ENCODE data around the gene BRD3OS. TPM values are rescaled to one million over a fixed set of nuclear protein-coding genes. Genes with fewer than 3 reads are reported as not detected.

Gene BRD3OS
- total RNA-seq, 1 experiment from 2014 or later: 41.0 TPM

- H4K20me1 ChIP-seq (ENCODE audit: insufficient read depth, low read depth, low read length): peaks cover 88% of the 10 kb centered on the region
- no peak overlapping the region for H3K9ac ChIP-seq (ENCODE audit: low read length)
- H3K27me3 ChIP-seq (ENCODE audit: low read length): no peaks in the 10 kb centered on the region
- no peak overlapping the region for H3K4me2 ChIP-seq (ENCODE audit: low read depth, low read length, poor library complexity, severe bottlenecking)
- no peak overlapping the region for H3K27ac ChIP-seq (ENCODE audit: low read length)
- H3K4me3 ChIP-seq (ENCODE audit: low read length): no peak overlapping the region
- no peaks in the 10 kb centered on the region for H3K9me2 ChIP-seq (replicated peaks; ENCODE audit: insufficient read depth, low read length)
- H2AFZ ChIP-seq (ENCODE audit: low read length): no peak overlapping the region
- H3K9me3 ChIP-seq (ENCODE audit: low read length): no peaks in the 10 kb centered on the region
- no peak for DNase-seq
- H3K36me3 ChIP-seq (ENCODE audit: insufficient read depth, low read length): no peaks in the 10 kb centered on the region
- peaks cover 37% of the 10 kb centered on the region for H3K4me1 ChIP-seq (ENCODE audit: low read length)
- H3K79me2 ChIP-seq (ENCODE audit: low read length): peaks cover 51% of the 10 kb centered on the region
Measured at GRCh38 chr9:134062461-134063087, 37.3 kb downstream of the BRD3OS start.

DNA sequence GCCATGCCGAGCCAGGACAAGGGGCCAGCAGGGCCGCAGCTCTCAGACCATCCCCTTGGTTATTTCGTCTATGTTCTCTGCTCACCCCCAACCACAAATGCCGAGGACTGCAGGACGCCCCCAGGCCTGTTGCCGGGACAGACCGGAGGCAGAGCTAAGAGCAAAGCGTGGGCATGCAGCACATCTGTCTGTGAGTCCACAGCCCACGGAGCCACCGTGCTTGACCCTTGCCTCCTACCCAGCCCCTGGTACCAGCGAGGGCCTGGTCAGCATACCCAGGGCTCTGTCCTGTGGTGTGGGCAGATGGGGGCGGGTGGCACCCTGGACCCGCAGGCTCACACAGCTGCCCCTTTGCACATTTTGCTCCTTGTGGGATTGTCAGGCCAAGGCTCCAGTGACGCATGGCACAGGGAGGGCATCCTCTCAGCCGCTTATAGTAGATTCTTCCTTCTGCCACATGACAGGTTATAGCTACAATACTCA is 37.8 kb downstream of the BRD3OS start:
- no peaks in the 10 kb centered on the region for H3K27me3 ChIP-seq (ENCODE audit: low read length)
- no peak overlapping the region for H3K4me3 ChIP-seq (ENCODE audit: low read length)
- no peak overlapping the region for H3K9ac ChIP-seq (ENCODE audit: low read length)
- H3K4me1 ChIP-seq (ENCODE audit: low read length): peaks cover 37% of the 10 kb centered on the region
- H4K20me1 ChIP-seq (ENCODE audit: insufficient read depth, low read depth, low read length): peaks cover 83% of the 10 kb centered on the region
- no peaks in the 10 kb centered on the region for H3K9me2 ChIP-seq (replicated peaks; ENCODE audit: insufficient read depth, low read length)
- H3K27ac ChIP-seq (ENCODE audit: low read length): no peak overlapping the region
- no peaks in the 10 kb centered on the region for H3K36me3 ChIP-seq (ENCODE audit: insufficient read depth, low read length)
- H2AFZ ChIP-seq (ENCODE audit: low read length): no peak overlapping the region
- H3K79me2 ChIP-seq (ENCODE audit: low read length): peaks cover 45% of the 10 kb centered on the region
- H3K4me2 ChIP-seq (ENCODE audit: low read depth, low read length, poor library complexity, severe bottlenecking): no peak overlapping the region
- no peaks in the 10 kb centered on the region for H3K9me3 ChIP-seq (ENCODE audit: low read length)
- DNase-seq: no peak

DNA sequence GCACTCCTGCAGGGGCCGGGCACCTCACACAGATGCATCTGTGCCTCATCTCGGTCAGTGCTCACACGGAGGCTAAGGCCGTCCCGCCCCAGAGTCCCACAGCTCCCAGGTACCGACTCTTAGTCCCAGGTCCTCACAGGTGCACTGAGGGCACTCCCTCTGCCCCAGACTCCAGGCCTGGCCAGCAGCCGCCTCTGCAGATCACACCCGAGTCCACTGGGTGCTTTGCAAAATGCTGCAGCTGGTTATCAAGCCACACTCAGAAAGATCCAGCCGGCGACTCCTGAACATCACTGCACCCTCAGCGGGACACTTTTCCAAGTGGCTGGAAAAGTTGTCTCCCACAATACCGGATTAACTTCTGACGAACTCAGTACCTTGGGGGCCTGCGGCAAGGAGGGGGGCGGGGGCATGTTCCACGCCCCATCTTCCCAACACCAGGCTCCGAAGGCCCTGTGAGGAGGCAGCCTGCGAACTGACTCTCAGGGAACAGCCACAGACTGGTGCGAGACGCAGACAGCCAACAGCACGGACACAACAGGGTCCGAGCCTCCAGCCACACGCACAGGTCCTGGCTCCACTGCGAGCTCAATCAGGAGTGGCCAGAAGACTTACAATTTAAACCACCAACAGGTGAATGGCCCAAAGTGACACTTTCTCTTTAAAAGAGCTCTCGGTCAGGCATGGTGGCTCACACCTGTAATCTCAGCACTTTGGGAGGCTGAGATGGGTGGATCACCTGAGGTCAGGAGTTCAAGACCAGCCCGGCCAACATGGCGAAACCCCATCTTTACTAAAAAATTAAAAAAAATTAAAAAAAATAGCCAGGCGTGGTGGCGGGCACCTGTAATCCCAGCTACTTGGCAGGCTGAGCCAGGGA is 38.5 kb downstream of the BRD3OS start:
- peaks cover 38% of the 10 kb centered on the region for H3K79me2 ChIP-seq (ENCODE audit: low read length)
- no peak overlapping the region for H3K9ac ChIP-seq (ENCODE audit: low read length)
- H3K4me3 ChIP-seq (ENCODE audit: low read length): no peak overlapping the region
- H3K27me3 ChIP-seq (ENCODE audit: low read length): no peaks in the 10 kb centered on the region
- peaks cover 41% of the 10 kb centered on the region for H3K4me1 ChIP-seq (ENCODE audit: low read length)
- H3K9me2 ChIP-seq (replicated peaks; ENCODE audit: insufficient read depth, low read length): no peaks in the 10 kb centered on the region
- H3K4me2 ChIP-seq (ENCODE audit: low read depth, low read length, poor library complexity, severe bottlenecking): no peak overlapping the region
- no peak for DNase-seq
- no peak overlapping the region for H3K27ac ChIP-seq (ENCODE audit: low read length)
- H3K36me3 ChIP-seq (ENCODE audit: insufficient read depth, low read length): no peaks in the 10 kb centered on the region
- H3K9me3 ChIP-seq (ENCODE audit: low read length): no peaks in the 10 kb centered on the region
- H2AFZ ChIP-seq (ENCODE audit: low read length): no peak overlapping the region
- peaks cover 76% of the 10 kb centered on the region for H4K20me1 ChIP-seq (ENCODE audit: insufficient read depth, low read depth, low read length)

GRCh38 chr9:134064711-134065110 is 39.4 kb downstream of the BRD3OS start:
- no peaks in the 10 kb centered on the region for H3K9me2 ChIP-seq (replicated peaks; ENCODE audit: insufficient read depth, low read length)
- no peak overlapping the region for H3K27ac ChIP-seq (ENCODE audit: low read length)
- no peaks in the 10 kb centered on the region for H3K36me3 ChIP-seq (ENCODE audit: insufficient read depth, low read length)
- H3K4me3 ChIP-seq (ENCODE audit: low read length): no peak overlapping the region
- H3K9me3 ChIP-seq (ENCODE audit: low read length): no peaks in the 10 kb centered on the region
- peaks cover 67% of the 10 kb centered on the region for H4K20me1 ChIP-seq (ENCODE audit: insufficient read depth, low read depth, low read length)
- no peak for DNase-seq
- H3K4me1 ChIP-seq (ENCODE audit: low read length): peaks cover 44% of the 10 kb centered on the region
- H3K9ac ChIP-seq (ENCODE audit: low read length): no peak overlapping the region
- H3K27me3 ChIP-seq (ENCODE audit: low read length): no peaks in the 10 kb centered on the region
- no peak overlapping the region for H3K4me2 ChIP-seq (ENCODE audit: low read depth, low read length, poor library complexity, severe bottlenecking)
- peaks cover 29% of the 10 kb centered on the region for H3K79me2 ChIP-seq (ENCODE audit: low read length)
- H2AFZ ChIP-seq (ENCODE audit: low read length): no peak overlapping the region

GRCh38 chr9:134065612-134066419 is 40.5 kb downstream of the BRD3OS start:
- Histone ChIP-seq H3K27ac (ENCODE audit: low read length) (no peak overlapping the region), H3K4me3 (ENCODE audit: low read length) (peak overlapping the region; percentile 94), H4K20me1 (ENCODE audit: insufficient read depth, low read depth, low read length) (peaks cover 57% of the 10 kb centered on the region), H2AFZ (ENCODE audit: low read length) (no peak overlapping the region), H3K79me2 (ENCODE audit: low read length) (peaks cover 27% of the 10 kb centered on the region), H3K9me3 (ENCODE audit: low read length) (no peaks in the 10 kb centered on the region), H3K9me2 (replicated peaks; ENCODE audit: insufficient read depth, low read length) (no peaks in the 10 kb centered on the region), H3K4me2 (ENCODE audit: low read depth, low read length, poor library complexity, severe bottlenecking) (peak overlapping the region; percentile 74), H3K9ac (ENCODE audit: low read length) (peak overlapping the region; percentile 89), H3K27me3 (ENCODE audit: low read length) (no peaks in the 10 kb centered on the region), H3K36me3 (ENCODE audit: insufficient read depth, low read length) (no peaks in the 10 kb centered on the region), H3K4me1 (ENCODE audit: low read length) (peaks cover 32% of the 10 kb centered on the region)
- DNase-seq: peak; percentile 46

- no peaks in the 10 kb centered on the region for H3K27me3 ChIP-seq (ENCODE audit: low read length)
- no peak overlapping the region for H2AFZ ChIP-seq (ENCODE audit: low read length)
- H3K9ac ChIP-seq (ENCODE audit: low read length): peak overlapping the region; percentile 89
- H4K20me1 ChIP-seq (ENCODE audit: insufficient read depth, low read depth, low read length): peaks cover 50% of the 10 kb centered on the region
- no peaks in the 10 kb centered on the region for H3K9me2 ChIP-seq (replicated peaks; ENCODE audit: insufficient read depth, low read length)
- H3K36me3 ChIP-seq (ENCODE audit: insufficient read depth, low read length): no peaks in the 10 kb centered on the region
- peak overlapping the region; percentile 74 for H3K4me2 ChIP-seq (ENCODE audit: low read depth, low read length, poor library complexity, severe bottlenecking)
- peak overlapping the region; percentile 94 for H3K4me3 ChIP-seq (ENCODE audit: low read length)
- no peaks in the 10 kb centered on the region for H3K9me3 ChIP-seq (ENCODE audit: low read length)
- peaks cover 27% of the 10 kb centered on the region for H3K79me2 ChIP-seq (ENCODE audit: low read length)
- no peak overlapping the region for H3K27ac ChIP-seq (ENCODE audit: low read length)
- H3K4me1 ChIP-seq (ENCODE audit: low read length): peaks cover 25% of the 10 kb centered on the region
- peak; percentile 51 for DNase-seq
Measured at GRCh38 chr9:134066526-134066912, 41.2 kb downstream of the BRD3OS start.

DNA sequence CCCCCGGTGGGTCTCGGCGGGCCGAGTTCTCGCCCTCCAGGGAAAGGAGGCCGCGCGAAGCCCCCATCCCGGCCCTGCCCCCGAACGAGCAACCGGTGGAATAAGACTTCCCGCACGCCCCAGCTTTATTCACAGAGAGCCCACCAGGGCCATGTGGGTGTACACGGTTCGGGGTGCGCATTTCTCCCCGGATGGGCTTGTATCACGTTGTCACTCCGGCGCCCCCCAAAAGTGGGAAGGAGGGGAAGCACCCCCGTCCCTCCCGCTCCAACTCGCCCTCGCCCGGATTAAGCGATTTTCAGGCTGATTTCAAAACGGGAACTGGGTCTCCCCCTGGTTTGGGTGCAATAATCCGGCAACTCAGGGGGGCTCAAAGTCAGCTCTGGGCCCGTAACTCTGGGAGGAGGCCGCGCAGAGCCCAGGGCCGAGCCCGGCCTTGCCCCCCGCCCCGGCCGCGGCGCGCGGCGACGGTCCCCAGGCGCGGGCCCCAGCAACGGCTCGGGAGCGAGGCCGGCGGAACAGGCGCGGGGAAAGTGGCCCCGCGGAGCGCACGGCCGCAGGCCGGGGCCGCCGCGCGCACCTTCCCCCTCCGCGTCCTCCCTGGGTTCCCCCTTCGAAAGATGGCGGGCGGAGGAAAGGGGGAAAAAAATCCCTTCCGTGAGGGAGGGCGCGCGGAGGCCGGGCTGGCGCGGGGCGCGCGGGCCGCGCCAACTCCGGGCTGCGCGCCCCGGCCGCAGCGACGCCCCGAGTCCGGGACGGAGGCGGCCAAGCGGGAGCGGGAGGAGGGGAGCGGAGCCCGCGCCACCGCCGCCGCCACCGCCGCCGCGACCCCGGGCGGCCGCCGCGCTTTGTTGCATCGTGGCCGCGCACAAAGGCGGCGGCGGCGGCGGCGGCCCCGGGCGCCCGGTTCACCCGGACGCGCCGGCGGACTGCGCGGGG is 41.9 kb downstream of the BRD3OS start:
- Histone ChIP-seq H4K20me1 (ENCODE audit: insufficient read depth, low read depth, low read length) (peaks cover 44% of the 10 kb centered on the region), H2AFZ (ENCODE audit: low read length) (no peak overlapping the region), H3K4me2 (ENCODE audit: low read depth, low read length, poor library complexity, severe bottlenecking) (peak overlapping the region; percentile 74), H3K27ac (ENCODE audit: low read length) (no peak overlapping the region), H3K27me3 (ENCODE audit: low read length) (no peaks in the 10 kb centered on the region), H3K9me2 (replicated peaks; ENCODE audit: insufficient read depth, low read length) (no peaks in the 10 kb centered on the region), H3K9me3 (ENCODE audit: low read length) (no peaks in the 10 kb centered on the region), H3K36me3 (ENCODE audit: insufficient read depth, low read length) (no peaks in the 10 kb centered on the region), H3K9ac (ENCODE audit: low read length) (peak overlapping the region; percentile 89), H3K4me3 (ENCODE audit: low read length) (peak overlapping the region; percentile 94), H3K79me2 (ENCODE audit: low read length) (peaks cover 27% of the 10 kb centered on the region), H3K4me1 (ENCODE audit: low read length) (peaks cover 22% of the 10 kb centered on the region)
- peak; percentile 73 for DNase-seq

All from Karpas-422 (cell line).